NCI-H2107 (cell line): ENCODE data around the gene GAS2.
"Not testable (repeated sequence)": the region's sequence is repeated elsewhere in the genome, so short reads cannot be mapped to it uniquely, and the experiment has no call there.

Source experiments
- DNase-seq: peaks from one replicate; lab custom pipeline; 2025; lab: John Stamatoyannopoulos, UW

GAS2 gene

GRCh38 chr11:22666325-22666687, at the start of gene GAS2:
TSS of gene GAS2 (plus strand) at chr11:22666611. CDS start at chr11:22674870, 8,259 bp downstream.
- DNase-seq: no peak

- no peak for DNase-seq
Measured at GRCh38 chr11:22617868-22618267, 48.5 kb upstream of the GAS2 start.

- peak; percentile 39 for DNase-seq
Measured at GRCh38 chr11:22624742-22625447, 41.5 kb upstream of the GAS2 start.

- DNase-seq: peak; percentile 91
Measured at GRCh38 chr11:22625448-22626287, 40.7 kb upstream of the GAS2 start, which contains the start of gene FANCF. TSS of gene FANCF (minus strand) at chr11:22625823. CDS start at chr11:22625810, 13 bp downstream.

GRCh38 chr11:22626573-22627239, 39.7 kb upstream of the GAS2 start:
- no peak for DNase-seq

- no peak for DNase-seq
Measured at GRCh38 chr11:22627421-22627820, 39.0 kb upstream of the GAS2 start.

GRCh38 chr11:22633354-22633902, 33.0 kb upstream of the GAS2 start:
- no peak for DNase-seq

GRCh38 chr11:22634897-22635629, 31.3 kb upstream of the GAS2 start:
- DNase-seq: peak; percentile 13

- DNase-seq: no peak
Measured at GRCh38 chr11:22635689-22636088, 30.7 kb upstream of the GAS2 start.

GRCh38 chr11:22640862-22641261, 25.5 kb upstream of the GAS2 start:
- no peak for DNase-seq

- DNase-seq: no peak
Measured at GRCh38 chr11:22641559-22641958, 24.9 kb upstream of the GAS2 start.

GRCh38 chr11:22652346-22652745, 14.1 kb upstream of the GAS2 start:
- DNase-seq: not testable (repeated sequence)

GRCh38 chr11:22656130-22656529, 10.3 kb upstream of the GAS2 start:
- no peak for DNase-seq

GRCh38 chr11:22657101-22657694, 9.2 kb upstream of the GAS2 start:
- DNase-seq: no peak

- no peak for DNase-seq
Measured at GRCh38 chr11:22659783-22660182, 6.6 kb upstream of the GAS2 start.

- DNase-seq: no peak
Measured at GRCh38 chr11:22666688-22667439, 453 bp downstream of the GAS2 start.

GRCh38 chr11:22668005-22668796, 1.8 kb downstream of the GAS2 start:
- DNase-seq: no peak

GRCh38 chr11:22669368-22669767, 3.0 kb downstream of the GAS2 start:
- no peak for DNase-seq

- DNase-seq: no peak
Measured at GRCh38 chr11:22670830-22671229, 4.4 kb downstream of the GAS2 start.

- no peak for DNase-seq
Measured at GRCh38 chr11:22671751-22672150, 5.3 kb downstream of the GAS2 start.
